Stimulated activated naive B cell treated with anti-CD40 and anti-IgM and Interleukin-4, amounts not matched to agents 10 μg/mL and 1 μg/mL and 100 μg/mL, for 72 hours (primary cell): ENCODE measurements around the gene TOR1B.
A peak's percentile ranks its signal among the peaks of the same experiment; 100 is the strongest.
"Not testable (repeated sequence)": the region's sequence is repeated elsewhere in the genome, so short reads cannot be mapped to it uniquely, and the experiment has no call there.

Source experiments
- ATAC-seq, 2 donors: fragments of 150-1000 bp; cut with Tn5 transposase; replicated peaks; 2 replicates each; pipeline ENCODE4 v1.10.0; 2021; ENCODE audit warnings: moderate library complexity in 1 of 2
- DNase-seq: peaks from one replicate; pipeline ENCODE4 v3.0.0; 2021
- H3K27ac Mint-ChIP-seq: one replicate; pipeline ENCODE4 v1.8.0; 2022; ENCODE audit warnings: mild to moderate bottlenecking, mixed read lengths
- H3K27me3 Mint-ChIP-seq, 2 donors: one replicate each; pipeline ENCODE4 v1.8.0; 2022; ENCODE audit warnings: mixed read lengths in 2 of 2
- H3K36me3 Mint-ChIP-seq, 2 donors: one replicate each; pipeline ENCODE4 v1.8.0; 2022; ENCODE audit warnings: mixed read lengths in 2 of 2, mild to moderate bottlenecking in 1 of 2
- H3K4me1 Mint-ChIP-seq, 2 donors: one replicate each; pipeline ENCODE4 v1.8.0; 2022; ENCODE audit warnings: mixed read lengths in 2 of 2, mild to moderate bottlenecking in 1 of 2
- H3K4me3 Mint-ChIP-seq, 2 donors: one replicate each; pipeline ENCODE4 v1.8.0; 2022; ENCODE audit warnings: mild to moderate bottlenecking in 2 of 2, mixed read lengths in 2 of 2, moderate library complexity in 1 of 2
- H3K9me3 Mint-ChIP-seq, 2 donors: one replicate each; pipeline ENCODE4 v1.8.0; 2022; ENCODE audit warnings: mixed read lengths in 2 of 2, mild to moderate bottlenecking in 1 of 2

Gene TOR1B

GRCh38 chr9:129802833-129803675 lies at the start of gene TOR1B:
TOR1B (plus strand) TSS chr9:129803184; CDS start chr9:129803213, 29 bp downstream.
- Mint-ChIP-seq H3K4me1 (peaks cover 13 to 24% of the 10 kb centered on the region in 2 donors), H3K27me3 (no peaks in the 10 kb centered on the region), H3K9me3 (no peaks in the 10 kb centered on the region), H3K4me3 (peak within 1 kb of the TSS; percentile 89 to 94), H3K27ac (peak within 1 kb of the TSS; percentile 97), H3K36me3 (peaks cover 16 to 25% of the 10 kb centered on the region in 2 donors)
- ATAC-seq = peak; percentile 95 to 97
- DNase-seq = peak; percentile 94

GRCh38 chr9:129755151-129755550 lies 47.8 kb upstream of the TOR1B start:
- no peak overlapping the region for H3K4me3 Mint-ChIP-seq
- H3K27me3 Mint-ChIP-seq = peaks cover 48 to 55% of the 10 kb centered on the region in 2 donors
- H3K27ac Mint-ChIP-seq = no peak overlapping the region
- no peaks in the 10 kb centered on the region for H3K36me3 Mint-ChIP-seq
- H3K4me1 Mint-ChIP-seq = peaks cover 16 to 30% of the 10 kb centered on the region in 2 donors
- no peak for ATAC-seq
- no peaks in the 10 kb centered on the region for H3K9me3 Mint-ChIP-seq
- DNase-seq = no peak

- DNase-seq (no peak), ATAC-seq (no peak)
- H3K36me3 Mint-ChIP-seq = no peaks in the 10 kb centered on the region
- H3K9me3 Mint-ChIP-seq = no peaks in the 10 kb centered on the region
- H3K4me1 Mint-ChIP-seq = peaks cover 16 to 30% of the 10 kb centered on the region in 2 donors
- H3K4me3 Mint-ChIP-seq = no peak overlapping the region
- no peak overlapping the region for H3K27ac Mint-ChIP-seq
- H3K27me3 Mint-ChIP-seq = peaks cover 47 to 59% of the 10 kb centered on the region in 2 donors
These were observed 46.8 kb upstream of the TOR1B start for GRCh38 chr9:129756191-129756590.

- H3K9me3 Mint-ChIP-seq = no peaks in the 10 kb centered on the region
- peak overlapping the region in 1 of 2 donors; percentile 61 for H3K4me3 Mint-ChIP-seq
- peaks cover 16 to 30% of the 10 kb centered on the region in 2 donors for H3K4me1 Mint-ChIP-seq
- H3K36me3 Mint-ChIP-seq = no peaks in the 10 kb centered on the region
- H3K27ac Mint-ChIP-seq = no peak overlapping the region
- H3K27me3 Mint-ChIP-seq = peaks cover 46 to 67% of the 10 kb centered on the region in 2 donors
- ATAC-seq = peak; percentile 82 to 83
- DNase-seq = no peak
These were observed 45.9 kb upstream of the TOR1B start for GRCh38 chr9:129757045-129757444.

- ATAC-seq (no peak), DNase-seq (no peak)
- Mint-ChIP-seq H3K27me3 (peaks cover 29 to 46% of the 10 kb centered on the region in 2 donors), H3K4me1 (peaks cover 9 to 21% of the 10 kb centered on the region in 2 donors), H3K36me3 (no peaks in the 10 kb centered on the region), H3K27ac (no peak overlapping the region), H3K9me3 (no peaks in the 10 kb centered on the region), H3K4me3 (no peak overlapping the region)
These were observed 43.7 kb upstream of the TOR1B start for GRCh38 chr9:129759319-129759718.

- Mint-ChIP-seq H3K27ac (no peak overlapping the region), H3K9me3 (no peaks in the 10 kb centered on the region), H3K36me3 (no peaks in the 10 kb centered on the region), H3K4me1 (peaks cover 9 to 21% of the 10 kb centered on the region in 2 donors), H3K4me3 (no peak overlapping the region), H3K27me3 (peaks cover 29 to 45% of the 10 kb centered on the region in 2 donors)
- no peak for ATAC-seq
- DNase-seq = no peak
These were observed 43.0 kb upstream of the TOR1B start for GRCh38 chr9:129759804-129760502.

- not testable (repeated sequence) for H3K9me3 Mint-ChIP-seq, H3K27ac Mint-ChIP-seq, ATAC-seq, H3K36me3 Mint-ChIP-seq, H3K4me3 Mint-ChIP-seq, DNase-seq
- Mint-ChIP-seq H3K4me1 (peaks cover 9 to 21% of the 10 kb centered on the region in 2 donors), H3K27me3 (peaks cover 26 to 37% of the 10 kb centered on the region in 2 donors)
These were observed 42.2 kb upstream of the TOR1B start for GRCh38 chr9:129760784-129761183.

GRCh38 chr9:129761293-129761900 lies 41.6 kb upstream of the TOR1B start:
- Mint-ChIP-seq H3K27ac (no peak overlapping the region), H3K36me3 (no peaks in the 10 kb centered on the region)
- DNase-seq = no peak

GRCh38 chr9:129761901-129762369 lies 41.0 kb upstream of the TOR1B start:
- Mint-ChIP-seq H3K4me1 (peaks cover 8 to 14% of the 10 kb centered on the region in 2 donors), H3K27ac (peak overlapping the region; percentile 65), H3K27me3 (peaks cover 29 to 34% of the 10 kb centered on the region in 2 donors), H3K4me3 (no peak overlapping the region), H3K9me3 (no peaks in the 10 kb centered on the region), H3K36me3 (no peaks in the 10 kb centered on the region)
- DNase-seq = no peak
- no peak for ATAC-seq

More at GRCh38 chr9:129761293-129761900, 41.6 kb upstream of the TOR1B start:
- H3K4me3 Mint-ChIP-seq = no peak overlapping the region
- no peak for ATAC-seq
- no peaks in the 10 kb centered on the region for H3K9me3 Mint-ChIP-seq
- H3K27me3 Mint-ChIP-seq = peaks cover 26 to 34% of the 10 kb centered on the region in 2 donors
- peaks cover 9 to 20% of the 10 kb centered on the region in 2 donors for H3K4me1 Mint-ChIP-seq

- not testable (repeated sequence) for H3K27ac Mint-ChIP-seq, H3K36me3 Mint-ChIP-seq, ATAC-seq, DNase-seq, H3K4me1 Mint-ChIP-seq, H3K9me3 Mint-ChIP-seq, H3K4me3 Mint-ChIP-seq
- H3K27me3 Mint-ChIP-seq = peaks cover 31 to 34% of the 10 kb centered on the region in 2 donors
These were observed 40.5 kb upstream of the TOR1B start for GRCh38 chr9:129762370-129762984.

GRCh38 chr9:129762985-129763926 lies 39.7 kb upstream of the TOR1B start:
- Mint-ChIP-seq H3K27ac (no peak overlapping the region), H3K9me3 (no peaks in the 10 kb centered on the region), H3K36me3 (no peaks in the 10 kb centered on the region), H3K4me1 (peaks cover under 1 to 1% of the 10 kb centered on the region in 2 donors), H3K4me3 (no peak overlapping the region), H3K27me3 (peaks cover 32 to 34% of the 10 kb centered on the region in 2 donors)
- no peak for ATAC-seq
- no peak for DNase-seq

- peaks cover 24% of the 10 kb centered on the region in 2 donors for H3K27me3 Mint-ChIP-seq
- H3K4me1 Mint-ChIP-seq = no peaks in the 10 kb centered on the region
- H3K27ac Mint-ChIP-seq = no peak overlapping the region
- DNase-seq = no peak
- H3K4me3 Mint-ChIP-seq = no peak overlapping the region
- H3K9me3 Mint-ChIP-seq = no peaks in the 10 kb centered on the region
- ATAC-seq = no peak
- no peaks in the 10 kb centered on the region for H3K36me3 Mint-ChIP-seq
These were observed 37.1 kb upstream of the TOR1B start for GRCh38 chr9:129765764-129766317.

GRCh38 chr9:129768486-129768885 lies 34.5 kb upstream of the TOR1B start:
- Mint-ChIP-seq H3K27me3 (peaks cover 15 to 21% of the 10 kb centered on the region in 2 donors), H3K4me1 (no peaks in the 10 kb centered on the region), H3K9me3 (no peaks in the 10 kb centered on the region), H3K27ac (no peak overlapping the region), H3K36me3 (no peaks in the 10 kb centered on the region), H3K4me3 (no peak overlapping the region)
- ATAC-seq (no peak), DNase-seq (no peak)
